CD4-positive, CD25-positive, alpha-beta regulatory T cell (primary cell): Measurements from ENCODE around the gene RFFL. TPM values are rescaled to one million over a fixed set of nuclear protein-coding genes. Genes with fewer than 3 reads are reported as not detected.
A peak's percentile ranks its signal among the peaks of the same experiment; 100 is the strongest.

Experiments used
- ATAC-seq, 2 donors: fragments of 150-1000 bp; cut with Tn5 transposase; one replicate each; pipeline ENCODE4 v1.10.0; 2021; ENCODE audit warnings: low read depth in 2 of 2, moderate number of reproducible peaks in 2 of 2, moderate library complexity in 1 of 2
- DNase-seq, 3 donors: peaks; one replicate each; pipeline versions ENCODE4 v3.0.0 to v3.0.0-alpha.2; 2012 to 2022; ENCODE audit warnings: mixed read lengths in 1 of 3
- H3K27ac ChIP-seq: one replicate; pipeline ENCODE4 v1.7.0; 2013; ENCODE audit warnings: mild to moderate bottlenecking, low read length; ENCODE audit not compliant: insufficient read depth, poor library complexity, severe bottlenecking
- H3K27me3 ChIP-seq: one replicate; pipeline ENCODE4 v1.7.0; 2013; ENCODE audit warnings: low read length; ENCODE audit not compliant: control insufficient read depth, insufficient read depth
- H3K36me3 ChIP-seq: one replicate; pipeline ENCODE4 v1.7.0; 2013; ENCODE audit warnings: mild to moderate bottlenecking, low read length, moderate library complexity; ENCODE audit not compliant: control insufficient read depth, insufficient read depth
- H3K4me1 ChIP-seq: 2 replicates; pipeline ENCODE4 v1.7.0; 2013; ENCODE audit warnings: mild to moderate bottlenecking, low read length; ENCODE audit not compliant: insufficient read depth, control insufficient read depth, poor library complexity, severe bottlenecking
- H3K4me3 ChIP-seq: one replicate; pipeline ENCODE4 v1.7.0; 2013; ENCODE audit warnings: low read depth, mild to moderate bottlenecking, low read length, moderate library complexity
- H3K9me3 ChIP-seq, 2 experiments: 1 replicate in 1 of 2; 2 replicates in 1 of 2; pipeline ENCODE4 v1.7.0; 2013; ENCODE audit warnings: low read length in 2 of 2, mild to moderate bottlenecking in 1 of 2, moderate library complexity in 1 of 2; ENCODE audit not compliant: control insufficient read depth in 2 of 2
- H3K27ac Mint-ChIP-seq, 3 donors: one replicate each; pipeline ENCODE4 v1.8.0; 2020 to 2022; ENCODE audit warnings: mild to moderate bottlenecking in 3 of 3, mixed read lengths in 3 of 3, moderate library complexity in 2 of 3
- H3K27me3 Mint-ChIP-seq: one replicate; pipeline ENCODE4 v1.8.0; 2022; ENCODE audit warnings: mild to moderate bottlenecking, mixed read lengths
- H3K36me3 Mint-ChIP-seq: one replicate; pipeline ENCODE4 v1.8.0; 2020; ENCODE audit warnings: mixed read lengths
- H3K4me1 Mint-ChIP-seq, 4 donors: one replicate each; pipeline ENCODE4 v1.8.0; 2020 to 2022; ENCODE audit warnings: mixed read lengths in 4 of 4, mild to moderate bottlenecking in 1 of 4
- H3K4me3 Mint-ChIP-seq, 4 donors: one replicate each; pipeline ENCODE4 v1.8.0; 2020 to 2022; ENCODE audit warnings: mild to moderate bottlenecking in 4 of 4, mixed read lengths in 4 of 4, moderate library complexity in 3 of 4
- H3K9me3 Mint-ChIP-seq, 7 donors: one replicate each; pipeline ENCODE4 v1.8.0; 2020 to 2022; ENCODE audit warnings: mixed read lengths in 7 of 7, mild to moderate bottlenecking in 3 of 7, moderate library complexity in 2 of 7
- polyA plus RNA-seq, 4 donors: library from polyadenylated mRNA; unstranded; fragments of 300-500 nt; fragmentation: Illumina TruSeq; gene quantifications; one replicate each; pipeline ENCODE4 v1.2.3, GENCODE V29; 2021
- total RNA-seq: library from RNA; stranded (reverse); gene quantifications from one replicate; pipeline ENCODE4 v1.2.3, GENCODE V29; 2022

Gene RFFL
- total and polyA plus RNA-seq, 5 donors from 2014 or later: 69.8 to 128 (median 82.9) TPM

GRCh38 chr17:35080536-35080935 is 17.0 kb upstream of the RFFL start:
- peak in 1 of 2 donors; percentile 60 for ATAC-seq
- Histone ChIP-seq H3K27ac (peak overlapping the region; percentile 77), H3K9me3 (no peaks in the 10 kb centered on the region), H3K4me1 (peaks cover 78% of the 10 kb centered on the region), H3K4me3 (peak overlapping the region; percentile 75), H3K36me3 (no peaks in the 10 kb centered on the region), H3K27me3 (no peaks in the 10 kb centered on the region)
- Mint-ChIP-seq H3K27me3 (no peaks in the 10 kb centered on the region), H3K4me3 (peak overlapping the region; percentile 12 to 79 (median 54)), H3K9me3 (no peaks in the 10 kb centered on the region), H3K27ac (peak overlapping the region; percentile 27 to 84 (median 72)), H3K36me3 (peaks cover 2% of the 10 kb centered on the region), H3K4me1 (peaks cover 50 to 83% (median 65%) of the 10 kb centered on the region in 4 donors)
- peak in 1 of 3 donors; percentile 79 for DNase-seq

GRCh38 chr17:35079547-35080423 is 16.3 kb upstream of the RFFL start:
- peak overlapping the region; percentile 75 for H3K4me3 ChIP-seq
- H3K36me3 ChIP-seq: no peaks in the 10 kb centered on the region
- H3K27ac Mint-ChIP-seq: peak overlapping the region; percentile 27 to 84 (median 72)
- no peaks in the 10 kb centered on the region for H3K27me3 Mint-ChIP-seq
- peaks cover 3% of the 10 kb centered on the region for H3K36me3 Mint-ChIP-seq
- ATAC-seq: no peak
- peak overlapping the region; percentile 12 to 79 (median 54) for H3K4me3 Mint-ChIP-seq
- H3K4me1 ChIP-seq: peaks cover 78% of the 10 kb centered on the region
- peaks cover 48 to 83% (median 67%) of the 10 kb centered on the region in 4 donors for H3K4me1 Mint-ChIP-seq
- no peaks in the 10 kb centered on the region for H3K9me3 Mint-ChIP-seq
- no peaks in the 10 kb centered on the region for H3K9me3 ChIP-seq
- peak overlapping the region; percentile 77 for H3K27ac ChIP-seq
- DNase-seq: no peak
- no peaks in the 10 kb centered on the region for H3K27me3 ChIP-seq

GRCh38 chr17:35076874-35077273 is 13.4 kb upstream of the RFFL start:
- Histone ChIP-seq H3K4me1 (peaks cover 78% of the 10 kb centered on the region), H3K36me3 (no peaks in the 10 kb centered on the region), H3K4me3 (no peak overlapping the region), H3K27ac (no peak overlapping the region), H3K9me3 (no peaks in the 10 kb centered on the region), H3K27me3 (no peaks in the 10 kb centered on the region)
- H3K27ac Mint-ChIP-seq: no peak overlapping the region
- ATAC-seq (no peak), DNase-seq (no peak)
- peaks cover 56 to 84% (median 75%) of the 10 kb centered on the region in 4 donors for H3K4me1 Mint-ChIP-seq
- H3K4me3 Mint-ChIP-seq: peak overlapping the region in 1 of 4 donors; percentile 57
- no peaks in the 10 kb centered on the region for H3K9me3 Mint-ChIP-seq
- H3K27me3 Mint-ChIP-seq: no peaks in the 10 kb centered on the region
- H3K36me3 Mint-ChIP-seq: peaks cover 3% of the 10 kb centered on the region

GRCh38 chr17:35074711-35075707 is 11.5 kb upstream of the RFFL start:
- peak overlapping the region; percentile 34 to 83 (median 70) for H3K27ac Mint-ChIP-seq
- ATAC-seq (no peak), DNase-seq (no peak)
- peak overlapping the region; percentile 71 to 75 (median 73) for H3K4me3 Mint-ChIP-seq
- peak overlapping the region; percentile 60 for H3K4me3 ChIP-seq
- no peaks in the 10 kb centered on the region for H3K9me3 ChIP-seq
- H3K9me3 Mint-ChIP-seq: no peaks in the 10 kb centered on the region
- no peaks in the 10 kb centered on the region for H3K36me3 ChIP-seq
- H3K27me3 Mint-ChIP-seq: no peaks in the 10 kb centered on the region
- H3K27ac ChIP-seq: peak overlapping the region; percentile 53
- H3K4me1 ChIP-seq: peaks cover 69% of the 10 kb centered on the region
- H3K27me3 ChIP-seq: no peaks in the 10 kb centered on the region
- peaks cover 41 to 79% (median 63%) of the 10 kb centered on the region in 4 donors for H3K4me1 Mint-ChIP-seq
- peaks cover 8% of the 10 kb centered on the region for H3K36me3 Mint-ChIP-seq

GRCh38 chr17:35073991-35074627 is 10.6 kb upstream of the RFFL start:
- ATAC-seq: no peak
- Mint-ChIP-seq H3K9me3 (peaks cover 0 to 1% (median 0%) of the 10 kb centered on the region in 7 donors), H3K36me3 (peaks cover 14% of the 10 kb centered on the region), H3K27me3 (no peaks in the 10 kb centered on the region), H3K4me1 (peaks cover 39 to 79% (median 63%) of the 10 kb centered on the region in 4 donors), H3K27ac (peak overlapping the region; percentile 70 to 83 (median 78)), H3K4me3 (peak overlapping the region; percentile 71 to 75 (median 73))
- H3K36me3 ChIP-seq: peaks cover 4% of the 10 kb centered on the region
- no peaks in the 10 kb centered on the region for H3K27me3 ChIP-seq
- H3K4me3 ChIP-seq: peak overlapping the region; percentile 60
- H3K4me1 ChIP-seq: peaks cover 63% of the 10 kb centered on the region
- no peaks in the 10 kb centered on the region for H3K9me3 ChIP-seq
- DNase-seq: no peak
- H3K27ac ChIP-seq: peak overlapping the region; percentile 53

GRCh38 chr17:35073183-35073790 is 9.8 kb upstream of the RFFL start:
- H3K4me1 Mint-ChIP-seq: peaks cover 44 to 81% (median 62%) of the 10 kb centered on the region in 4 donors
- Histone ChIP-seq H3K27ac (peak overlapping the region; percentile 53), H3K27me3 (no peaks in the 10 kb centered on the region), H3K4me1 (peaks cover 69% of the 10 kb centered on the region), H3K36me3 (peaks cover 8% of the 10 kb centered on the region), H3K9me3 (no peaks in the 10 kb centered on the region), H3K4me3 (peak overlapping the region; percentile 60)
- H3K27ac Mint-ChIP-seq: peak overlapping the region; percentile 62 to 94 (median 83)
- H3K9me3 Mint-ChIP-seq: peaks cover 0 to 1% (median 0%) of the 10 kb centered on the region in 7 donors
- H3K4me3 Mint-ChIP-seq: peak overlapping the region; percentile 55 to 72 (median 69)
- H3K27me3 Mint-ChIP-seq: no peaks in the 10 kb centered on the region
- DNase-seq (peak in 2 of 3 donors; percentile 31 to 52), ATAC-seq (peak in 1 of 2 donors; percentile 53)
- peaks cover 20% of the 10 kb centered on the region for H3K36me3 Mint-ChIP-seq
